ENCODE data around the gene SMAD9.
"Not testable (repeated sequence)": the region's sequence is repeated elsewhere in the genome, so short reads cannot be mapped to it uniquely, and the experiment has no call there.

The SMAD9 gene

DNA sequence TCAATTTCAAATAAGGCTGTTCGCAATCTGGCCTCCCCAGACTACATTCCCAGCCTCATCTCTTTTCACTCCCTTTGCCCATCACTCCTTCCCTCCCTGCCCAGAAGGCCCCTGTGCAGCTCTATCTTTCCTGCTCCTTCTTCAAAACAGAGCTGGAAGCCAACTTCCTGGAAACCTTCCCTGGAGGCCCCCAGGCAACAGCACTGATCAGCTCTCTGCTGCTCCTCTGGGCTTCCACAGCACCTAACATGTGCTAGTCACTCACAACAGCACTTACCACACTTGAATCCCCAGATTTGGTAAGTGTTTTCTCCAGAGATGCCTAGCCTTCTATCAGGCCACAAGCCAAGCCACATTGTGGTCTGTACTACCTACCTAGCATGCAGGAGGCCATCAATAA, 9.5 kb downstream of the SMAD9 start:
- DNase-seq: no peak

GRCh38 chr13:36907821-36908220, 12.2 kb downstream of the SMAD9 start:
- DNase-seq: no peak

- no peak for DNase-seq
Observed at GRCh38 chr13:36907266-36907665, 12.8 kb downstream of the SMAD9 start.

GRCh38 chr13:36905944-36906343, 14.1 kb downstream of the SMAD9 start:
- DNase-seq: no peak

DNA sequence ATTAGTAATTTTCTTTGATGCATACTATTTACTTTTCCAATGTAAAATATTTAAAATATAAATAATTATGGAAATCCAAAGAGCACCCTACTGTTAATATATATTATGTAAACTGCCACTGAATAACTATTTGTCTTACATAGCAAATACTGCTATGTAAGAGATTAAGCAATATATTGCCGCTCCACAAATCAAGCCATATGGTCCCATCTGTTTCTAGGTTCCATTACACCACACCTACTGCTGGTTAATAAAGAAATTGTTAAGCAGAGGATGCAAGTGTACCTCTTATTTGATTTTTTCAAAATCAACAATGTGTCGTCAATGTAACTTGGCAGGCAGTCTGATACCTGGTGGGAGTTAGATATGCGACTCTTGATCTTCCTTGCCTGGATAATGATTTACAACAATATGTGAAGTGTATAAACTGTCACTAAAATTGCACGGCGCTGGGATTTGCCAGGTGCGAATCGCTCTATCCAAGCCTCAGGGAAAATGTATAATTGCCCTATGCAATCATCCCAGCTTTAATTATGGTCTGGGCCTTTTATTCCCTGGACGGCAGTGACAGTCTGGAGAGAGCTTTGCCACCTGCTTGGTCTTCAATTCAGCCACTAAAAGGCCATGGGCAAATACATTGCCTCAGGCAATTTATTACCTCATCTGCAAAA, 16.0 kb downstream of the SMAD9 start:
- no peak for DNase-seq

GRCh38 chr13:36897054-36897616, 22.9 kb downstream of the SMAD9 start:
- no peak for DNase-seq

- no peak for DNase-seq
Observed at GRCh38 chr13:36891752-36892151, 28.3 kb downstream of the SMAD9 start.

GRCh38 chr13:36888645-36889044, 31.4 kb downstream of the SMAD9 start:
- DNase-seq: no peak

DNA sequence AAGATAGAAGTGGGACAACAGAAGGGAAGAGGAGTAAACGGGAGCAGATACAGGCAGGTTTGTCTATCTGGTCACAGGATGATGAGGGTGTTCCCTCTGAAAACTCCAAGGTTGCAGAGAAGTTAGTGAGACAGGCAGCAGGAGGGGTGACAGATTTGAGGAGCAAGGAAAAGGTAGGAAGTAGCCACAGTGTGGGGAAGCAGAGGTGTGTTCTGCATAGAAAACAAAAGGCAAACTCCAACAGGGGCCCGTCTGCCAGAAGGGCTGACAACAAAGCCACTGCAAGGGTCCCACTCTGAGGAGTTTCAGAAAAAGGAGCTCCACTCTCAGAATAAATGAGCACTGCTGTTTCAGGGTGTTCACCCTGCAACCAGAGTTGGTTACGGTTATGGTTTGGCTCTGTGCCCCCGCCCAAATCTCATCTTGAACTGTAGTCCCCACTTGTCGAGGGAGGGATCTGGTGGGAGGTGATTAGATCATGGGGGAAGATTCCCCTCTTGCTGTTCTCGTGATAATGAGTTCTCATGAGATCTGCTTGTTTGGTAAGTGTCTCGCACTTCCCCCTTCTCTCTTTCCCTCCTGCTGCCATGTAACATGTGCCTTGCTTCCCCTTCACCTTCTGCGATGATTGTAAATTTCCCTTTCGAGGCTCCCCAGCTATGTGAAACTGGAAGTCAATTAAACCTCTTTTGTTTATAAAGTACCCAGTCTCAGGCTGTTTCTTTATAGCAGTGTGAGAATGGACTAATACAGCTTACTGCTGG, 32.1 kb downstream of the SMAD9 start:
- peak; percentile 49 for DNase-seq

- no peak for DNase-seq
Observed at GRCh38 chr13:36885901-36886300, 34.1 kb downstream of the SMAD9 start.

GRCh38 chr13:36884235-36884634, 35.8 kb downstream of the SMAD9 start:
- DNase-seq: no peak

DNA sequence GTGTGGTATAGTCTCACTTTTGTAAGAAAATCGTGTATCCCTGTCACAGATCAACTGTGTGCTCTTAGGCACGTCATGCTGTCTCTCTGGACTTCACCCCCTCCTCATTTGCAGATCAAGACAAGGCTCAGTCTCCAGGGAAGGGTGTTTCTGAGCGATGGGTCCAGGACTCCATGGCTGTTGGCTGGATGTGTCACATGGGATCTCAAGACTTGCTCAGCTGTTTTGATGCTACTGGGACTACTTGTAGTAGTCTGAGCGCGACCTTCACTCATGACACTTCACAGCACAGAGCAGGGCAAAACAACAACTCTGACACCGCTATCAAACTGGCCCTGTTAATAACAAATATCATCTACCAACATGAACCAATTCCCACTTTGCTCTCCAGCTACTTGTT, 36.2 kb downstream of the SMAD9 start:
- DNase-seq: no peak

GRCh38 chr13:36883392-36883791, 36.6 kb downstream of the SMAD9 start:
- not testable (repeated sequence) for DNase-seq

DNA sequence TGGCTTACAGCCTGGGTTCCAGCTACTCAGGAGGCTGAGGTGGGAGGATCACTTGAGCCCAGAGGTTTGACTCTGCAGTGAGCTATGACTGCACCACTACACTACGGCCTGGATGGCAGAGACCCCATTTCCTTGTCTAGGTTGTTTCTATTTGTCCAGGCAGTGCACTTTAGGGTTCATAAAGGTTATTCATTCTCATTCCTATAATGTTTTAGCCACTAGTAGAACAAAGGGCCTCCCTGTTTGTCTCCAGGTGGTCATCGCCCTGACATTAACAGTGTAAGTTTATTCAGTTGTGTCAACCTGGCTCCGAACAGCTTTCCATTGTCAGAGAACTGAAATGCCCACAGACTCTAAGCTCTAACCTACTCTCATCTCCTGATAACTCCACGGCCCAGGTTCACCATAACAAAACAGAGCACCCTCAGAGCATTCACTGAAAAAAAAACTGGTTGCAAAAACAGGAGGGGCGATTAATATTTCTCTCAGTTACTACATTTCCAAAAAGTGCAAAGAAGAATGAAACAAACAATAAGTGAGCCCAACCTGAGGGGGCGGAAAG, 37.1 kb downstream of the SMAD9 start:
- DNase-seq: no peak

DNA sequence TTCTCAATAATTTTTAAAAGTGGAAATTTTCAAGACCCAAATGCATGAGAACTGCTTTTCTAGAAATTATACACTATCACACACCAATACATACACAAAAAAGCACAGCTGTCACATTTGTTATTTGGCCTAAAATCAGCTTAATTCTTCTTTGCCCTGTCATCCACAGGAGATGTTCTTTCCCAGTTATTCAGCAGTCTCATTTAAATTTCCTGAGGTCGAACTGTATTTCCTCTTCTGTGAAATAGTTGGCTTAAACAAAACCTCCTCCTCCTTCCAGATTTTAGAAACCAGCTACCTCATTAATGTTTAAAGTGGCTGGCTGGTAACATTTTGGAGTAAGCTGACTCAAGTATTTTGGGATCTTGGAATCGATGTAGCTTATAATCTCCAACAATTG, 39.1 kb downstream of the SMAD9 start:
- DNase-seq: no peak

DNA sequence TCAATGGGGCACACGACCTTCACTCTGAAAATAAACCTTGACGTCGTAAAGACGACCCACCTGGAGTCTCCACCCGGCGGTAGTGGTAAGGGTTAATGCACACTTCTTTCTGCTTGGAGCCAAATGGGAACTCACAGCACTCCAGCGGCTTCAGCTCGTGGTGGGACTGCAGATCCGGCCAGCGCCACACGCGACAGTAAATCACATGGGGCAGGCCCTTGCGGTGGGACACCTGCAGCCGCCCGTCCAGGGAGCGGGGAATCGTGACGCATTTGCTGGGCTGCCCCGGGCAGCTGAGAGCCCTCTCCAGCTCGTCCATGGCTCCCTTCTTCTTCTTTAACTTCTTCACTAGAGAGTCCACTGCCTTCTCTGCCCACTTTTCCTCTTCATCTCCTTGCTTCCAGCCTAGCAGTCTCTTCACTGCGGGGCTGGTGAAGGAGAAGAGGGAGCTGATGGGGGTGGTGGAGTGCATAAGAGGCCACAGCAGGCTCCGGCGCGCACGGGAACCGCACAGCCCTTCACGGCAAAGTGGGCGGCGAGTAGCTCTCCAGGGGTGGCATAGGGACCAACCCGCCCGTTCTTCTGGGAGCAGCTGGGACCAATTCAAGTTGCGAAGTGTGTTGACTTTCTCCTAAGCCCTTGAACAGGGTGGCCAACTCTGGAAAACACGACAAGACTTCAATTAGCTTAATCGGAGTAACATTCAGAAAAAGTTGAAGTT, 40.7 kb downstream of the SMAD9 start:
- DNase-seq: no peak

- DNase-seq: no peak
Observed at GRCh38 chr13:36875961-36876360, 44.1 kb downstream of the SMAD9 start.

DNA sequence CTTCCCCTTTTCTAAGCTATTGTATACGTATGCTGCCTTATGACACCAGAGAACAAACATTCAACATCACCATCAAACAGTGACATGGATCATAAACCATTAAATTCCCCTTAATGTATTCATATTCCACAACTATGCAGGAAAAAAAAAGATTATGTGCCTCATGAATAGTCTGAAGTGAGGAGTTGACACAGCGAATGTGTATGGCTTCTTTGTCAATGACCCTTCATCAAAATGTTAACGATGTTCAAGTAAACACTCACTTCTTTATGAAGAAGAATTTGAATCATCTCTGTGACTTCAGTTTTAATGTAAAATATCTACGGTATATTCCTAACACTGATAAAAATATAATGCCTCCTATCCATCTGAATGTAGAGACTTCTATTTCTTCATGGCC, 44.6 kb downstream of the SMAD9 start:
- DNase-seq: no peak

DNA sequence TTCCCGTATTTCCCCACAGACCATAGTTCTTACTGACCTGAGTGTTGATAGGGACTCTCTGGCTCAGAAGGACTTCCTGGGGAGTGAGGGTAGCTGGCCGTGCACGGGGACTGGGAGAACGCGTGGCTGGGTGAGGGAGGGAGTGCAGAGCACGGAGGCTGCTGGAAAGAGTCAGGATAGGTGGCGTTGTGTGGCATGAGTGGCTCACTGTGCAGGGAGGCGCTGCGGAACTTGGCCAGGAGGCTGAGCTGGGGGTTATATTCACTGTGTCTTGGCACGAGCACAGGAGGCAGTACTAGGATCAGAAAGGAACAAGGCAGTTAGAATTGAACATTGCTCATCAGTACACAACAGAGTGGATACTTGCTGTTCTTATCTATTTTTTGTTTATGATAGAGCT, 47.4 kb downstream of the SMAD9 start:
- DNase-seq: no peak

DNA sequence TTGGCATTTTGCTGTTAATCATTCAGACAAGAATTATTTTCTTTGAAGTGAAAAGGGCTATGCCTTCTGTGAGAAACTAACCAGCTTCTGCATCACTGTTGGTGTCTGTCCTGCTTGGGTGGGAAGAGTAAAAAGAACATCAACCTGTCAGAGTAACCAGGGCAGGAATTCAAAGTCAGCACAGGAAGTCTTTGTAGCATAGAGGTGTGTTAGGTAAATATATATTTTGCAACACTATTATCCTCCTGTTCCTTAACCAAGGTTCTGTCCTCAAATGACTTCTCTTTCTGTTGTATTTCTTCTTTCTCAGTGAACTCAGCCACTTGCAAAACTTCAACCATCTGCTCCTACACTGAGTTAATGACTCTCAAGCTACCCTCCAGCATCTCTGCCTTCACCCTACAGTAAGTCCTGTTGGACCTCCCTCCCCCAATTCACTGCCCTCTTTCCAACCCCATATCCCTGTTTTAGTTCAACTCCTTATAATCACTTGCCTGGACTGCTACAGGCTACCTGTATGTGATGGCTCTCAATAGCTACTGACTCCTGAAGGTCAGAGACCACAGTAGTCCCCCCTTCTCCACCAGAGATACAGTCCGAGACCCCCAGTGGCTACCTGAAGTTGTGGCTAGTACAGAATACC, 49.9 kb downstream of the SMAD9 start:
- no peak for DNase-seq

- DNase-seq: no peak
Observed at GRCh38 chr13:36866232-36866631, 53.8 kb downstream of the SMAD9 start.

DNA sequence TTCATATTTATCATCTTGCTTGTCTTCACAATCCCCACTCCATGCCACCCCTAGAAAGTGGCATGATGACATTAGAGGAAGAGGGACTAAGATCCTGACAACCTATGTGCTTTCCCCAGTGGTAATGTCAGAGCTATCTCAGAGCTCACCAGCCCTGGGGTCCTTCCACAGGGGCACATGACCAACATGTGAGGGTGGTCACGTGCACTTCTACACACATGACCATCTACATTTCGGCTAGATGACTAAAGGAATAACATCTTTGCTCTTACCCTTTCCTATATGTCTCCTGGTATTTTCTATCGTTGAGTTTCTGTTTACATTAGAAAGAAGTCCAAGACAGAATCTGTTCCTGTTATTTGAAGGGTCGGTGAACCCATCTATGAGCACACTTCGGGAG, 54.8 kb downstream of the SMAD9 start:
- no peak for DNase-seq

DNA sequence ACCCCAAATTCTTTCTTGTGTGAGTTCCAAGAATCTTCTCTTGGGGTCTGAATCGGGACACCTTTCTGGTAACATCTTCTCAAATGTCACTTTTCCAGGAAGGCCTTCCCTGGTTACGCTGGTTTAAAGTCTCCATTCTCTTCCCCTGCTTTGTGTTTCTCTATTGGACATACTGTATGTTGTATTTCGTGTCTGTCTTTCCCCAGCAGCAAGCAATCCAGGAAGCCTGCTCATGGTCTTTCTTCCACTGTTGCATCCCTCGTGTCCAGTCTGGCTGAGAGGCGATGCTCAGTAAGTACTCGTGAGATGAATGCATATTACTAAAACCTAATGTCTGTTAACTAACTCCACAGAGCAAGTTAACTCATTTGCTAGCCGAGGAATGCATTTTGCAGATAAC, 57.3 kb downstream of the SMAD9 start:
- DNase-seq: no peak

Measured in suppressor macrophage treated with lipopolysaccharide for 4 hours (primary cell).